ENCODE measurements around the gene BTRC.
"Not testable (repeated sequence)": the region's sequence is repeated elsewhere in the genome, so short reads cannot be mapped to it uniquely, and the experiment has no call there.

BTRC gene

GRCh38 chr10:101373063-101373462 lies 19.1 kb downstream of the BTRC start:
- Histone ChIP-seq H3K4me3 (ENCODE audit: low read depth, low read length) (no peak overlapping the region), H3K4me1 (ENCODE audit: control insufficient read depth, insufficient read depth, low read length) (peaks cover 4% of the 10 kb centered on the region), H3K36me3 (ENCODE audit: control insufficient read depth, insufficient read depth, low read length) (no peaks in the 10 kb centered on the region), H3K9ac (ENCODE audit: low read depth, low read length) (no peak overlapping the region), H3K9me3 (ENCODE audit: control insufficient read depth, insufficient read depth, low read length) (no peaks in the 10 kb centered on the region), H3K27me3 (ENCODE audit: control insufficient read depth, insufficient read depth, low read length) (no peaks in the 10 kb centered on the region)

GRCh38 chr10:101373993-101374392 lies 20.0 kb downstream of the BTRC start:
- H3K9me3 ChIP-seq (ENCODE audit: control insufficient read depth, insufficient read depth, low read length); H3K36me3 ChIP-seq (ENCODE audit: control insufficient read depth, insufficient read depth, low read length); H3K9ac ChIP-seq (ENCODE audit: low read depth, low read length); H3K27me3 ChIP-seq (ENCODE audit: control insufficient read depth, insufficient read depth, low read length); H3K4me3 ChIP-seq (ENCODE audit: low read depth, low read length); H3K4me1 ChIP-seq (ENCODE audit: control insufficient read depth, insufficient read depth, low read length): not testable (repeated sequence)

GRCh38 chr10:101375076-101375475 lies 21.1 kb downstream of the BTRC start:
- Histone ChIP-seq H3K4me3 (ENCODE audit: low read depth, low read length) (no peak overlapping the region), H3K27me3 (ENCODE audit: control insufficient read depth, insufficient read depth, low read length) (no peaks in the 10 kb centered on the region), H3K36me3 (ENCODE audit: control insufficient read depth, insufficient read depth, low read length) (no peaks in the 10 kb centered on the region), H3K4me1 (ENCODE audit: control insufficient read depth, insufficient read depth, low read length) (peaks cover 4% of the 10 kb centered on the region), H3K9me3 (ENCODE audit: control insufficient read depth, insufficient read depth, low read length) (no peaks in the 10 kb centered on the region), H3K9ac (ENCODE audit: low read depth, low read length) (no peak overlapping the region)

- Histone ChIP-seq H3K9ac (ENCODE audit: low read depth, low read length) (no peak overlapping the region), H3K4me3 (ENCODE audit: low read depth, low read length) (no peak overlapping the region), H3K4me1 (ENCODE audit: control insufficient read depth, insufficient read depth, low read length) (no peaks in the 10 kb centered on the region), H3K27me3 (ENCODE audit: control insufficient read depth, insufficient read depth, low read length) (no peaks in the 10 kb centered on the region), H3K36me3 (ENCODE audit: control insufficient read depth, insufficient read depth, low read length) (no peaks in the 10 kb centered on the region), H3K9me3 (ENCODE audit: control insufficient read depth, insufficient read depth, low read length) (no peaks in the 10 kb centered on the region)
These were observed 25.8 kb downstream of the BTRC start for GRCh38 chr10:101379663-101380352.

GRCh38 chr10:101380353-101381017 lies 26.5 kb downstream of the BTRC start:
- H3K4me1 ChIP-seq (ENCODE audit: control insufficient read depth, insufficient read depth, low read length), result no peaks in the 10 kb centered on the region
- H3K27me3 ChIP-seq (ENCODE audit: control insufficient read depth, insufficient read depth, low read length), result no peaks in the 10 kb centered on the region
- no peaks in the 10 kb centered on the region for H3K9me3 ChIP-seq (ENCODE audit: control insufficient read depth, insufficient read depth, low read length)
- H3K4me3 ChIP-seq (ENCODE audit: low read depth, low read length), result no peak overlapping the region
- no peak overlapping the region for H3K9ac ChIP-seq (ENCODE audit: low read depth, low read length)
- H3K36me3 ChIP-seq (ENCODE audit: control insufficient read depth, insufficient read depth, low read length), result no peaks in the 10 kb centered on the region

- no peak overlapping the region for H3K9ac ChIP-seq (ENCODE audit: low read depth, low read length)
- no peaks in the 10 kb centered on the region for H3K9me3 ChIP-seq (ENCODE audit: control insufficient read depth, insufficient read depth, low read length)
- no peak overlapping the region for H3K4me3 ChIP-seq (ENCODE audit: low read depth, low read length)
- no peaks in the 10 kb centered on the region for H3K27me3 ChIP-seq (ENCODE audit: control insufficient read depth, insufficient read depth, low read length)
- no peaks in the 10 kb centered on the region for H3K4me1 ChIP-seq (ENCODE audit: control insufficient read depth, insufficient read depth, low read length)
- H3K36me3 ChIP-seq (ENCODE audit: control insufficient read depth, insufficient read depth, low read length), result no peaks in the 10 kb centered on the region
These were observed 32.1 kb downstream of the BTRC start for GRCh38 chr10:101385866-101386658.

- H3K4me1 ChIP-seq (ENCODE audit: control insufficient read depth, insufficient read depth, low read length), result no peaks in the 10 kb centered on the region
- no peaks in the 10 kb centered on the region for H3K9me3 ChIP-seq (ENCODE audit: control insufficient read depth, insufficient read depth, low read length)
- no peaks in the 10 kb centered on the region for H3K27me3 ChIP-seq (ENCODE audit: control insufficient read depth, insufficient read depth, low read length)
- H3K4me3 ChIP-seq (ENCODE audit: low read depth, low read length), result no peak overlapping the region
- no peak overlapping the region for H3K9ac ChIP-seq (ENCODE audit: low read depth, low read length)
- H3K36me3 ChIP-seq (ENCODE audit: control insufficient read depth, insufficient read depth, low read length), result no peaks in the 10 kb centered on the region
These were observed 32.8 kb downstream of the BTRC start for GRCh38 chr10:101386659-101387259.

GRCh38 chr10:101388676-101389276 lies 34.8 kb downstream of the BTRC start:
- H3K4me1 ChIP-seq (ENCODE audit: control insufficient read depth, insufficient read depth, low read length), result no peaks in the 10 kb centered on the region
- no peak overlapping the region for H3K4me3 ChIP-seq (ENCODE audit: low read depth, low read length)

GRCh38 chr10:101389532-101389931 lies 35.6 kb downstream of the BTRC start:
- not testable (repeated sequence) for H3K9me3 ChIP-seq (ENCODE audit: control insufficient read depth, insufficient read depth, low read length); H3K9ac ChIP-seq (ENCODE audit: low read depth, low read length); H3K36me3 ChIP-seq (ENCODE audit: control insufficient read depth, insufficient read depth, low read length); H3K4me1 ChIP-seq (ENCODE audit: control insufficient read depth, insufficient read depth, low read length); H3K27me3 ChIP-seq (ENCODE audit: control insufficient read depth, insufficient read depth, low read length); H3K4me3 ChIP-seq (ENCODE audit: low read depth, low read length)

More at GRCh38 chr10:101388676-101389276, 34.8 kb downstream of the BTRC start:
- Histone ChIP-seq H3K36me3 (ENCODE audit: control insufficient read depth, insufficient read depth, low read length) (no peaks in the 10 kb centered on the region), H3K9ac (ENCODE audit: low read depth, low read length) (no peak overlapping the region), H3K9me3 (ENCODE audit: control insufficient read depth, insufficient read depth, low read length) (no peaks in the 10 kb centered on the region), H3K27me3 (ENCODE audit: control insufficient read depth, insufficient read depth, low read length) (no peaks in the 10 kb centered on the region)

GRCh38 chr10:101389986-101390531 lies 36.1 kb downstream of the BTRC start:
- Histone ChIP-seq H3K9ac (ENCODE audit: low read depth, low read length) (no peak overlapping the region), H3K9me3 (ENCODE audit: control insufficient read depth, insufficient read depth, low read length) (no peaks in the 10 kb centered on the region), H3K4me3 (ENCODE audit: low read depth, low read length) (no peak overlapping the region), H3K36me3 (ENCODE audit: control insufficient read depth, insufficient read depth, low read length) (no peaks in the 10 kb centered on the region), H3K4me1 (ENCODE audit: control insufficient read depth, insufficient read depth, low read length) (peaks cover 3% of the 10 kb centered on the region), H3K27me3 (ENCODE audit: control insufficient read depth, insufficient read depth, low read length) (no peaks in the 10 kb centered on the region)

GRCh38 chr10:101393378-101393777 lies 39.4 kb downstream of the BTRC start:
- Histone ChIP-seq H3K9ac (ENCODE audit: low read depth, low read length) (no peak overlapping the region), H3K4me1 (ENCODE audit: control insufficient read depth, insufficient read depth, low read length) (peaks cover 3% of the 10 kb centered on the region), H3K9me3 (ENCODE audit: control insufficient read depth, insufficient read depth, low read length) (no peaks in the 10 kb centered on the region), H3K4me3 (ENCODE audit: low read depth, low read length) (no peak overlapping the region), H3K36me3 (ENCODE audit: control insufficient read depth, insufficient read depth, low read length) (no peaks in the 10 kb centered on the region), H3K27me3 (ENCODE audit: control insufficient read depth, insufficient read depth, low read length) (no peaks in the 10 kb centered on the region)

All from iPS-15b (cell line).